GM18951 (cell line): ENCODE results near the gene LRRC8B.

ENCODE experiments used
- POLR2A ChIP-seq: IDR thresholded peaks from 4 replicates; pipeline ENCODE4 v1.6.1; 2011; ENCODE audit warnings: mild to moderate bottlenecking; ENCODE audit not compliant: insufficient read length, insufficient read depth; ENCODE audit errors: extremely low read depth
- in situ Hi-C: fragments of 300-500 bp; cut with MboI; formaldehyde crosslinking; loops from one replicate; pipeline ENCODE4 v1.12.0; 2022; ENCODE audit warnings: low sequenced_read_pairs, mixed read lengths, inconsistent platforms; ENCODE audit not compliant: unreplicated experiment

Gene LRRC8B

GRCh38 chr1:89605692-89606091 lies 81.1 kb downstream of the LRRC8B start:
- in situ Hi-C loops = no loop called here
- TF ChIP-seq POLR2A = no peak

GRCh38 chr1:89606227-89606980 lies 81.8 kb downstream of the LRRC8B start:
- TF ChIP-seq POLR2A = no peak
- in situ Hi-C loops = no loop called here

- in situ Hi-C loops = no loop called here
- no peak for TF ChIP-seq POLR2A
Observed at GRCh38 chr1:89607156-89607555, 82.5 kb downstream of the LRRC8B start.

GRCh38 chr1:89607586-89608318 lies 83.1 kb downstream of the LRRC8B start:
- TF ChIP-seq POLR2A = no peak
- in situ Hi-C loops = no loop called here

- in situ Hi-C loops = no loop called here
Observed at GRCh38 chr1:89608319-89608983, 83.8 kb downstream of the LRRC8B start.

GRCh38 chr1:89608984-89609725 lies 84.5 kb downstream of the LRRC8B start:
- no peak for TF ChIP-seq POLR2A
- in situ Hi-C loops = no loop called here

More at GRCh38 chr1:89608319-89608983, 83.8 kb downstream of the LRRC8B start:
- no peak for TF ChIP-seq POLR2A

GRCh38 chr1:89609781-89610456 lies 85.3 kb downstream of the LRRC8B start:
- no peak for TF ChIP-seq POLR2A
- in situ Hi-C loops = no loop called here

- in situ Hi-C loops = no loop called here
- no peak for TF ChIP-seq POLR2A
Observed at GRCh38 chr1:89610457-89611011, 85.9 kb downstream of the LRRC8B start.

GRCh38 chr1:89611721-89612120 lies 87.1 kb downstream of the LRRC8B start:
- in situ Hi-C loops = no loop called here
- no peak for TF ChIP-seq POLR2A

- in situ Hi-C loops = no loop called here
- no peak for TF ChIP-seq POLR2A
Observed at GRCh38 chr1:89613928-89614327, 89.3 kb downstream of the LRRC8B start.

GRCh38 chr1:89615676-89616598 lies 91.3 kb downstream of the LRRC8B start:
- no peak for TF ChIP-seq POLR2A
- in situ Hi-C loops = no loop called here
